Left lung (tissue), 14 donors: ENCODE results near the gene FAM171A2. TPM values are rescaled to one million over a fixed set of nuclear protein-coding genes. Genes with fewer than 3 reads are reported as not detected.
A peak's percentile ranks its signal among the peaks of the same experiment; 100 is the strongest.

ENCODE experiments used
- ATAC-seq: fragments of 200-7000 bp; cut with Tn5 transposase; one replicate; pipeline ENCODE4 v1.9.1; 2020; ENCODE audit warnings: moderate library complexity
- DNase-seq, 4 donors: peaks; one replicate each; pipeline ENCODE4 v3.0.0-alpha.2; 2013 to 2020
- H3K27ac ChIP-seq, 2 donors: fragments of 200-600 bp; sonication (generic) in 1 of 2; one replicate each; pipeline versions ENCODE4 v1.5.0 to v1.8.0; 2020 to 2021
- H3K27me3 ChIP-seq, 2 donors: fragments of 200-600 bp; sonication (generic) in 1 of 2; one replicate each; pipeline versions ENCODE4 v1.5.0 to v1.8.0; 2020 to 2021
- H3K36me3 ChIP-seq, 2 donors: fragments of 200-600 bp; sonication (generic) in 1 of 2; one replicate each; pipeline versions ENCODE4 v1.5.0 to v1.8.0; 2020 to 2021
- H3K4me1 ChIP-seq, 2 donors: fragments of 200-600 bp; one replicate each; pipeline ENCODE4 v1.8.0; 2021
- H3K4me3 ChIP-seq, 2 donors: fragments of 200-600 bp; sonication (generic) in 1 of 2; one replicate each; pipeline versions ENCODE4 v1.5.0 to v1.8.0; 2020 to 2021; ENCODE audit warnings: mild to moderate bottlenecking in 1 of 2
- H3K9me3 ChIP-seq, 2 donors: fragments of 200-600 bp; sonication (generic) in 1 of 2; one replicate each; pipeline versions ENCODE4 v1.5.0 to v1.8.0; 2020 to 2021
- CTCF ChIP-seq, 2 donors: fragments of 200-600 bp; sonication (generic) in 1 of 2; IDR thresholded peaks; one replicate each; pipeline versions ENCODE4 v1.5.0 to v1.8.0; 2021; ENCODE audit warnings: antibody characterized with exemption in 2 of 2
- intact Hi-C, 2 donors: fragments of 100-400 bp; cut with DNase I; formaldehyde crosslinking; loops; one replicate each; pipeline versions ENCODE4 v1.11.2 to v1.14.2; 2022
- long read RNA-seq, 12 donors: library from polyadenylated mRNA in 2 of 12; unstranded in 2 of 12; transcript quantifications; one replicate each; pipeline ENCODE4 v2.0.0 and lab custom pipeline, GENCODE V29; 2019 to 2026
- polyA plus RNA-seq, 6 donors: library from polyadenylated mRNA; unstranded; fragments of 120-200 nt; gene quantifications; one replicate each; pipeline ENCODE4 v1.2.1, GENCODE V29; 2013; ENCODE audit not compliant: insufficient read length in 6 of 6
- total RNA-seq, 2 donors: library from RNA; stranded (reverse); fragmentation: NEBNext Ultra II Directional; extraction: Animal tissue kit (Norgen Biotek cat#: 25700); gene quantifications; one replicate each; pipeline ENCODE4 v1.2.1, GENCODE V29; 2021
- donor health status: DM: no; HTN: yes; CAD: no.
- donor health status: DM: no; HTN: no; CAD: no.

The FAM171A2 gene
- total RNA-seq (1 to 10 TPM; 1.4 to 4.3 TPM), polyA plus RNA-seq (10 to 100 TPM; 24.0 to 34.0 (median 31.7) TPM)
- long read RNA-seq, donor 1, transcript FAM171A2-201 (8 exons, 3,160 nt), result major isoform, 21 of 134 reads
- long read RNA-seq, donor 1, partial matches to known transcripts, result 112 of 134 reads
- long read RNA-seq, donor 1, other reads (novel, unspliced or antisense), result 0 of 134 reads
- long read RNA-seq, donor 2, transcript FAM171A2-201 (8 exons, 3,160 nt), result major isoform, 13 of 54 reads
- long read RNA-seq, donor 2, partial matches to known transcripts, result 40 of 54 reads
- long read RNA-seq, donor 2, other reads (novel, unspliced or antisense), result 0 of 54 reads
- long read RNA-seq, donor 3, transcript FAM171A2-201 (8 exons, 3,160 nt), result major isoform, 11 of 11 reads
- long read RNA-seq, donor 3, partial matches to known transcripts, result 0 of 11 reads
- long read RNA-seq, donor 3, other reads (novel, unspliced or antisense), result 0 of 11 reads
- long read RNA-seq, donor 4, result 0 reads
- long read RNA-seq, donor 5, transcript FAM171A2-201 (8 exons, 3,160 nt), result major isoform, 9 of 10 reads
- long read RNA-seq, donor 5, partial matches to known transcripts, result 0 of 10 reads
- long read RNA-seq, donor 5, other reads (novel, unspliced or antisense), result 0 of 10 reads
- long read RNA-seq, donor 6, transcript FAM171A2-201 (8 exons, 3,160 nt), result major isoform, 14 of 24 reads
- long read RNA-seq, donor 6, partial matches to known transcripts, result 7 of 24 reads
- long read RNA-seq, donor 6, other reads (novel, unspliced or antisense), result 0 of 24 reads
- long read RNA-seq, donor 7, transcript FAM171A2-201 (8 exons, 3,160 nt), result major isoform, 9 of 9 reads
- long read RNA-seq, donor 7, partial matches to known transcripts, result 0 of 9 reads
- long read RNA-seq, donor 7, other reads (novel, unspliced or antisense), result 0 of 9 reads
- long read RNA-seq, donor 8, transcript FAM171A2-201 (8 exons, 3,160 nt), result major isoform, 12 of 25 reads
- long read RNA-seq, donor 8, partial matches to known transcripts, result 10 of 25 reads
- long read RNA-seq, donor 8, other reads (novel, unspliced or antisense), result 0 of 25 reads
- long read RNA-seq, donor 9, result 0 reads
- long read RNA-seq, donor 10, result 0 reads
- long read RNA-seq, donor 11, result 0 reads
- long read RNA-seq, donor 12, transcript FAM171A2-201 (8 exons, 3,160 nt), result major isoform, 11 of 12 reads
- long read RNA-seq, donor 12, partial matches to known transcripts, result 0 of 12 reads
- long read RNA-seq, donor 12, other reads (novel, unspliced or antisense), result 0 of 12 reads

GRCh38 chr17:44363613-44364159, at the start of gene FAM171A2:
FAM171A2 (minus strand) TSS chr17:44363853; CDS start chr17:44363714, 139 bp downstream.
- DNase-seq (peak in 2 of 4 donors; percentile 82 to 95), ATAC-seq (peak; percentile 87)
- H3K36me3 ChIP-seq, result no peaks in the 10 kb centered on the region
- TF ChIP-seq CTCF (IDR thresholded peaks at IDR 0.05), result peak; percentile 78 to 84
- H3K27ac ChIP-seq, result no peak within 1 kb of the TSS
- H3K27me3 ChIP-seq, result peaks cover 0 to 48% of the 10 kb centered on the region in 2 donors
- peaks cover 4 to 21% of the 10 kb centered on the region in 2 donors for H3K4me1 ChIP-seq
- no peaks in the 10 kb centered on the region for H3K9me3 ChIP-seq
- peak within 1 kb of the TSS; percentile 48 to 57 for H3K4me3 ChIP-seq
- intact Hi-C loops, result no loop called here

DNA sequence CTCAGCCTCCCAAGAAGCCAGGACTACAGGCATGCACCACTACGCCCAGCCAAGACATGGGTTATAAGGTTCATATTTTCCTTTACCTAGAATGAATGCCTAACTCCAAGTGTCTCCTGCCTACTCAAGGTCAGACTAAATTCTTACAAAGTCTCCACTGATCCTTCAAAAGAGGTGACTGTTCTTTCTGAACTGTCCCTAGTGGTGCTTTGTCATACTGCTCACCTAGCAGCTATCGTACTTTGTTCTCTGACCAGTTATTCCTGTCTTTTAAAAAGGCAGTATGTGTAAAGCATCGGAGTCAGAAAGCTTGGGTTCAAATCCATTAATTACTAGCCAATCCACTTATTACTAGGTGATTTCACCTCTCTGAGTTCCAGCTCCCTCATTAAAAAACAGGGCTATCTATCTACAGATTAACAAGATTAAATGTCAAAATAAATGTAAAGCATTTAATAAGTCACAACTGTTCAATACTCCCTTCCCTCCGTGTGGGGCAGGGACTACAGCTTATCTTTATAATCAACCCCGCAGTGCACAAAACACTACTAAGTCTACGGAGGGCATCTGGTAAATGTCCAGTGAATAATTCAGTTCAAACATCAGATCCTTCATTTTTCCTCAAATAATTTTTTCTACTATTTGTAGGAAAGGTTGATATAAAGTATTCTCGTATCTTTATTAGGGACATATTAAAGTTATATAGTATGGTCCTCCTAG, 45.8 kb upstream of the FAM171A2 start:
- Histone ChIP-seq H3K27ac (no peak overlapping the region), H3K27me3 (no peaks in the 10 kb centered on the region), H3K36me3 (peaks cover 0 to 25% of the 10 kb centered on the region in 2 donors), H3K9me3 (no peaks in the 10 kb centered on the region), H3K4me3 (no peak overlapping the region), H3K4me1 (no peaks in the 10 kb centered on the region)
- no peak for DNase-seq
- intact Hi-C loops, result no loop called here
- ATAC-seq, result no peak
- no peak for TF ChIP-seq CTCF (IDR thresholded peaks at IDR 0.05)

- no peak overlapping the region for H3K27ac ChIP-seq
- intact Hi-C loops, result no loop called here
- H3K27me3 ChIP-seq, result no peaks in the 10 kb centered on the region
- ATAC-seq (no peak), DNase-seq (no peak)
- no peaks in the 10 kb centered on the region for H3K4me1 ChIP-seq
- peaks cover 0 to 32% of the 10 kb centered on the region in 2 donors for H3K36me3 ChIP-seq
- no peak for TF ChIP-seq CTCF (IDR thresholded peaks at IDR 0.05)
- H3K4me3 ChIP-seq, result no peak overlapping the region
- no peaks in the 10 kb centered on the region for H3K9me3 ChIP-seq
Observed at GRCh38 chr17:44408786-44409185, 45.1 kb upstream of the FAM171A2 start.

DNA sequence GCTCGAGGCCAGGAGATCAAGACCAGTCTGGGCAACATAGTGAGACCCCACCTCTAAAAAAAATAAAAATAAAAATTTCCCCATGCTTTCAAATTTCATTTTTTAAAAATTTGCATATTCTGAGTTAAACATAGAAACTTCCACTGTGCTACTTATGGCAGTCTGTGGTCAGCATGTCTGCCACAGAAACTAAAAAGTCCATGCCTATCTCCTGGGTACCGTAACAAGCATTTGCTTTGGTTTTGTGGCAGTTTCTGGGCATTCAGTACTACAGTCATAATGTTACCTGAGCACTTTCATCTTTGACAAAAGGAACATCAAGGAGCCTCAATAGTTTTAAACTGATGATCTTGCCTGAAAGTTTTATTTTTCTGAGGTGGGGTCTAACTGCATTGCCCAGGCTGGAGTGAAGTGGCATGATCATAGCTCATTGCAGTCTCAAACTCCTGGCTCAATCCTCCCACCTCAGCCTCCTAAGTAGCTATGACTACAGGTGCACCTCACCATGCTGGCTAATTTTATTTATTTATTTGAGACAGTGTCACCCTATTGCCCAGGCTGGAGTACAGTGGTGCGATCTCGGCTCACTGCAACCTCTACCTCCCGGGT, 39.0 kb upstream of the FAM171A2 start:
- Histone ChIP-seq H3K36me3 (peaks cover 0 to 82% of the 10 kb centered on the region in 2 donors), H3K4me3 (no peak overlapping the region), H3K27ac (no peak overlapping the region), H3K9me3 (no peaks in the 10 kb centered on the region), H3K27me3 (no peaks in the 10 kb centered on the region), H3K4me1 (no peaks in the 10 kb centered on the region)
- no peak for TF ChIP-seq CTCF (IDR thresholded peaks at IDR 0.05)
- ATAC-seq, result no peak
- DNase-seq, result no peak
- intact Hi-C loops, result no loop called here
